SK-N-SH (cell line): ENCODE data around the gene KEAP1. TPM values are rescaled to one million over a fixed set of nuclear protein-coding genes. Genes with fewer than 3 reads are reported as not detected.

Experiments
- CTCF ChIA-PET: fragments of 300-600, 350-600 bp; formaldehyde crosslinking; extraction: SDS; loops from one replicate; lab custom pipeline; 2021; lab: Yijun Ruan, JAX
- POLR2A ChIA-PET: fragments of 350-600 bp; sonication (Branson Sonifier 250); formaldehyde crosslinking; extraction: SDS; loops from one replicate; lab custom pipeline; 2020; ENCODE audit warnings: antibody characterized with exemption, inconsistent platforms; lab: Yijun Ruan, JAX
- DNase-seq: peaks from one replicate; pipeline ENCODE4 v3.0.0; 2012
- H2AFZ ChIP-seq: fragments of 200-600 bp; sonication (generic); 2 replicates; pipeline ENCODE4 v1.8.1; 2016; ENCODE audit warnings: antibody characterized with exemption, mild to moderate bottlenecking, low read depth
- H3F3A ChIP-seq: fragments of 200-600 bp; sonication (generic); replicated peaks from 2 replicates; pipeline ENCODE3; 2016; ENCODE audit warnings: antibody characterized with exemption, mild to moderate bottlenecking; ENCODE audit not compliant: insufficient read depth
- H3K27ac ChIP-seq, 2 experiments: fragments of 200-500 bp in 1 of 2; fragments of 200-600 bp in 1 of 2; sonication (Bioruptor generic) in 1 of 2; sonication (generic), shearing (Covaris generic) in 1 of 2; 2 replicates each; pipeline versions ENCODE4 v1.5.1 to v1.6.1; 2014 to 2016; ENCODE audit warnings: low read depth in 2 of 2, inconsistent platforms in 1 of 2, low read length in 1 of 2, mild to moderate bottlenecking in 1 of 2, mixed read lengths in 1 of 2
- H3K27me3 ChIP-seq: fragments of 200-600 bp; sonication (generic), shearing (Covaris generic); 2 replicates; pipeline ENCODE4 v1.6.1; 2016; ENCODE audit warnings: mixed run types; ENCODE audit not compliant: insufficient read depth
- H3K36me3 ChIP-seq, 2 experiments: fragments of 200-500 bp in 1 of 2; fragments of 200-600 bp in 1 of 2; sonication (Bioruptor generic) in 1 of 2; sonication (generic) in 1 of 2; replicated peaks in 1 of 2; 2 replicates each; pipeline versions ENCODE3 to v1.5.1; 2014 to 2016; ENCODE audit warnings: low read length in 1 of 2, mild to moderate bottlenecking in 1 of 2; ENCODE audit not compliant: insufficient read depth in 2 of 2, control insufficient read depth in 1 of 2
- H3K4me1 ChIP-seq, 2 experiments: fragments of 200-500 bp in 1 of 2; fragments of 200-600 bp in 1 of 2; sonication (Bioruptor generic) in 1 of 2; sonication (generic), shearing (Covaris generic) in 1 of 2; 2 replicates each; pipeline versions ENCODE4 v1.5.1 to v1.6.1; 2014 to 2016; ENCODE audit warnings: low read depth in 1 of 2, low read length in 1 of 2, mixed run types in 1 of 2; ENCODE audit not compliant: insufficient read depth in 2 of 2, control insufficient read depth in 1 of 2
- H3K4me2 ChIP-seq: fragments of 200-600 bp; sonication (generic), shearing (Covaris generic); 2 replicates; pipeline ENCODE4 v1.6.1; 2017; ENCODE audit warnings: mixed run types
- H3K4me3 ChIP-seq, 2 experiments: fragments of 200-500 bp in 1 of 2; fragments of 200-600 bp in 1 of 2; sonication (Bioruptor generic) in 1 of 2; sonication (generic), shearing (Covaris generic) in 1 of 2; 2 replicates each; pipeline versions ENCODE4 v1.5.1 to v1.8.1; 2014 to 2016; ENCODE audit warnings: low read depth in 2 of 2, inconsistent platforms in 1 of 2, low read length in 1 of 2, mild to moderate bottlenecking in 1 of 2, mixed read lengths in 1 of 2, moderate library complexity in 1 of 2
- H3K79me2 ChIP-seq: fragments of 200-600 bp; sonication (generic); 2 replicates; pipeline ENCODE4 v1.8.1; 2017; ENCODE audit warnings: mild to moderate bottlenecking; ENCODE audit not compliant: insufficient read depth
- H3K9ac ChIP-seq: fragments of 200-600 bp; sonication (generic); 2 replicates; pipeline ENCODE4 v1.6.1; 2017; ENCODE audit warnings: mixed run types
- H3K9me2 ChIP-seq: fragments of 200-600 bp; sonication (generic); 2 replicates; pipeline ENCODE4 v1.6.1; 2017; ENCODE audit warnings: mixed run types
- H3K9me3 ChIP-seq: fragments of 200-600 bp; sonication (generic); 2 replicates; pipeline ENCODE4 v1.6.1; 2017; ENCODE audit warnings: mixed run types, mild to moderate bottlenecking, moderate library complexity
- H4K20me1 ChIP-seq: fragments of 200-600 bp; sonication (generic); 2 replicates; pipeline ENCODE4 v1.6.1; 2017; ENCODE audit warnings: mild to moderate bottlenecking, mixed run types; ENCODE audit not compliant: insufficient read depth
- EP300 ChIP-seq, 2 experiments: IDR thresholded peaks; 2 replicates each; pipeline versions ENCODE4 v1.4.0 to v1.6.1; 2012; ENCODE audit warnings: borderline replicate concordance in 1 of 2, low read depth in 1 of 2, low read length in 1 of 2
- EZH2phosphoT487 ChIP-seq: fragments of 200-600 bp; sonication (generic); IDR thresholded peaks from 2 replicates; pipeline ENCODE4 v1.6.1; 2017; ENCODE audit warnings: low read depth, mixed run types, mild to moderate bottlenecking, antibody characterized with exemption, moderate library complexity, borderline replicate concordance
- FOXJ3 ChIP-seq: sonication (generic); formaldehyde crosslinking; IDR thresholded peaks from 2 replicates; pipeline ENCODE4 v1.5.1; 2020; ENCODE audit warnings: mild to moderate bottlenecking, missing genetic modification reagents
- GABPA ChIP-seq: IDR thresholded peaks from 2 replicates; pipeline ENCODE4 v1.4.0; 2012; ENCODE audit warnings: low read depth, mild to moderate bottlenecking
- GATA2 ChIP-seq: sonication (generic); formaldehyde crosslinking; IDR thresholded peaks from 2 replicates; pipeline ENCODE4 v1.5.0; 2020; ENCODE audit warnings: mild to moderate bottlenecking, missing genetic modification reagents
- MXI1 ChIP-seq: IDR thresholded peaks from 2 replicates; pipeline ENCODE4 v1.6.1; 2012; ENCODE audit warnings: mild to moderate bottlenecking, low read depth, low read length, improper control_type of control experiment
- SIN3A ChIP-seq: IDR thresholded peaks from 2 replicates; pipeline ENCODE4 v1.6.1; 2012; ENCODE audit warnings: low read depth, mild to moderate bottlenecking, low read length, moderate library complexity, borderline replicate concordance
- SMC3 ChIP-seq: IDR thresholded peaks from 2 replicates; pipeline ENCODE4 v1.6.1; 2012; ENCODE audit warnings: low read depth, low read length, improper control_type of control experiment
- TEAD4 ChIP-seq: IDR thresholded peaks from 2 replicates; pipeline ENCODE4 v1.4.0; 2012; ENCODE audit warnings: mild to moderate bottlenecking, borderline replicate concordance; ENCODE audit not compliant: insufficient read depth
- YY1 ChIP-seq: IDR thresholded peaks from 2 replicates; pipeline ENCODE4 v1.4.0; 2012; ENCODE audit warnings: low read depth, mild to moderate bottlenecking
- WGBS: methylation state at CpG from one replicate; pipeline ENCODE4 v1.1.6; 2017; ENCODE audit warnings: low lambda C conversion rate; 5-methylcytosine and 5-hydroxymethylcytosine counted together
- polyA plus RNA-seq, 3 experiments: library from polyadenylated mRNA; depleted of rRNA; stranded (reverse); fragments of >200 nt; gene quantifications; 2 replicates each; pipeline ENCODE4 v1.2.3, GENCODE V29; 2012
- TF ChIP-seq, protein P1 (sequence below): fragments of 150-350 bp; IDR thresholded peaks from 2 replicates; pipeline ENCODE4 v1.6.1; 2017; ENCODE audit warnings: antibody characterized with exemption, low read length, low read depth, borderline replicate concordance
- TF ChIP-seq, protein P2 (sequence below): fragments of 200-600 bp; sonication (generic); IDR thresholded peaks from 2 replicates; pipeline ENCODE4 v1.6.1; 2017; ENCODE audit warnings: antibody characterized with exemption, mild to moderate bottlenecking, moderate library complexity
- TF ChIP-seq, protein P3 (sequence below): IDR thresholded peaks from 2 replicates; pipeline ENCODE4 v1.6.1; 2012; ENCODE audit warnings: mild to moderate bottlenecking, low read depth, low read length, moderate library complexity
- TF ChIP-seq, protein P4 (sequence below): IDR thresholded peaks from 2 replicates; pipeline ENCODE4 v1.4.0; 2012; ENCODE audit warnings: low read depth, borderline replicate concordance

The KEAP1 gene
- polyA plus RNA-seq, 1 of the 3 experiments (the other 2 are of a cell fraction), result 72.9 TPM

DNA sequence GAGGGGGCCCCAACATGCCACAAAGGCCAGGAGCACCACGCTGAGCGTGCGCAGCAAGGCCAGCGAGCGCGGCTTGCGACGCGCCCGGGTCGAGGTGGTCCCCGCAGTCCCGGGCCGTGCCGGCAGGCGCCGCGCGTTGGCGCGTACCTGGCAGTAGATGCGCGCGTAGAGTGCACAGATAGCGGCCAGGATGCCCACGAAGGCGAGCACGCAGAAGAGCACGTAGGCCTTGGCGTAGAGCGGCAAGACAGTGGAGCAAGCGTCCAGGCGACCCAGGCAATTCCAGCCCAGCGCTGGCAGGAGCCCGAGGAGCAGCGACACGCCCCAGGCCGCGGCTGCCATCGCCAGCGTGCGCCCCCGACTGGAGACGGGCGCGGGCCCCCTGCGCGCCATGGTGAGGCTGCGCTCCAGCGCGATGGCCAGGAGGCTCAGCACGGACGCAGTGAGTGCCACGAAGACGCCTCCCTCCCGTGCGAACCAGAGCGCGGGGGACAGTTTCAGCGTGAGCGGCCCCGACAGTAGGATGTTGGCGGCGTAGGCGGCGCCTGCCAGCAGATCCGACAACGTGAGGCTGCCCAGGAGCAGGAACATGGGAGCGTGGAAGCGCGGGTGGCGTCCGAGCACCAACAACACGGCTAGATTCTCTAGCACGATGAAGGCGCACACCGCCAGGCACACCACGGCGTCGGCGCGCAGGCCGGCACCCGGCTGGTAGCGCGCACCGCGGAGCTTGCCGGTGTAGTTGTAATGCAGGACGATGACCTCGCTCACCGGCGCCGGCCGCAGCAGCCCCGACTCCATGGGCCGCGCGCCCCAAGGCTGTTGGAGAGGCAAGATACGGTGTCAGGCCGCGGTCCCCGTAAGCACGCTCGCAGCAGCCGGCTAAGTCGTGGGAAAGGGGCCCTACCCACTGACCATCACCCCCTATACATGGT lies 11.3 kb upstream of the KEAP1 start (continued):
- TF ChIP-seq, protein P1, sequence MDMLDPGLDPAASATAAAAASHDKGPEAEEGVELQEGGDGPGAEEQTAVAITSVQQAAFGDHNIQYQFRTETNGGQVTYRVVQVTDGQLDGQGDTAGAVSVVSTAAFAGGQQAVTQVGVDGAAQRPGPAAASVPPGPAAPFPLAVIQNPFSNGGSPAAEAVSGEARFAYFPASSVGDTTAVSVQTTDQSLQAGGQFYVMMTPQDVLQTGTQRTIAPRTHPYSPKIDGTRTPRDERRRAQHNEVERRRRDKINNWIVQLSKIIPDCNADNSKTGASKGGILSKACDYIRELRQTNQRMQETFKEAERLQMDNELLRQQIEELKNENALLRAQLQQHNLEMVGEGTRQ, result no peak

DNA sequence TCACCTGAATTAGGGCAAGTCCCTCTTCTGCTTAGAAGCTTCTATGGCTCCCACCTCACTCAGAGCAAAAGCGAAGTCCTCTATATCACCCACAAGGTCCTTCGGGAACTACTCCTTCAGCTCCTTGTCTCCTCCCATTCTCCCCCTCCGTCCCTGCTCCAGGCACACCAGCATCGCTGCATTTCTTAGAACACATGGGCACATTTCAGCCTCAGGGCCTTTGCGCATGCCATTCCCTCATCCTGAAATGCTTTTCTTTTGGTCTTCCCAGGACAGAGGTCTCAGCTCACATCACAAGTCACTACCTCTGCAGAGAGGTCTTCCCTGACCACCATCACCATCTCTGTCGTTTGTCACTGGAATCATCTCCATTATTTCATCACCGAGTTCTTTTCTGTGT lies 10.1 kb upstream of the KEAP1 start:
- H3K27me3 ChIP-seq, result peaks cover 13% of the 10 kb centered on the region; the same call in 1 of the 2 replicates
- H3K4me1 ChIP-seq, result no peaks in the 10 kb centered on the region; a peak in 1 of 4 replicates
- no peak overlapping the region for H2AFZ ChIP-seq
- no peaks in the 10 kb centered on the region for H3K36me3 ChIP-seq
- 63% methylated on average over 7 of the region's 7 CpGs for WGBS
- H3K9ac ChIP-seq, result no peak overlapping the region
- no peaks in the 10 kb centered on the region for H3K9me3 ChIP-seq
- H3K9me2 ChIP-seq, result no peaks in the 10 kb centered on the region
- TF ChIP-seq YY1 (no peak), FOXJ3 (CRISPR knock-in tag) (no peak), MXI1 (no peak), GATA2 (CRISPR knock-in tag) (no peak), SIN3A (no peak), EP300 (IDR thresholded peaks at IDR 0.05; ENCODE audit: borderline replicate concordance in 1 of 2, low read depth in 1 of 2, low read length in 1 of 2) (no peak), EZH2phosphoT487 (no peak), TEAD4 (no peak), SMC3 (no peak), GABPA (no peak)
- TF ChIP-seq, protein P2, sequence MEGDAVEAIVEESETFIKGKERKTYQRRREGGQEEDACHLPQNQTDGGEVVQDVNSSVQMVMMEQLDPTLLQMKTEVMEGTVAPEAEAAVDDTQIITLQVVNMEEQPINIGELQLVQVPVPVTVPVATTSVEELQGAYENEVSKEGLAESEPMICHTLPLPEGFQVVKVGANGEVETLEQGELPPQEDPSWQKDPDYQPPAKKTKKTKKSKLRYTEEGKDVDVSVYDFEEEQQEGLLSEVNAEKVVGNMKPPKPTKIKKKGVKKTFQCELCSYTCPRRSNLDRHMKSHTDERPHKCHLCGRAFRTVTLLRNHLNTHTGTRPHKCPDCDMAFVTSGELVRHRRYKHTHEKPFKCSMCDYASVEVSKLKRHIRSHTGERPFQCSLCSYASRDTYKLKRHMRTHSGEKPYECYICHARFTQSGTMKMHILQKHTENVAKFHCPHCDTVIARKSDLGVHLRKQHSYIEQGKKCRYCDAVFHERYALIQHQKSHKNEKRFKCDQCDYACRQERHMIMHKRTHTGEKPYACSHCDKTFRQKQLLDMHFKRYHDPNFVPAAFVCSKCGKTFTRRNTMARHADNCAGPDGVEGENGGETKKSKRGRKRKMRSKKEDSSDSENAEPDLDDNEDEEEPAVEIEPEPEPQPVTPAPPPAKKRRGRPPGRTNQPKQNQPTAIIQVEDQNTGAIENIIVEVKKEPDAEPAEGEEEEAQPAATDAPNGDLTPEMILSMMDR, result no peak
- TF ChIP-seq, protein P3, sequence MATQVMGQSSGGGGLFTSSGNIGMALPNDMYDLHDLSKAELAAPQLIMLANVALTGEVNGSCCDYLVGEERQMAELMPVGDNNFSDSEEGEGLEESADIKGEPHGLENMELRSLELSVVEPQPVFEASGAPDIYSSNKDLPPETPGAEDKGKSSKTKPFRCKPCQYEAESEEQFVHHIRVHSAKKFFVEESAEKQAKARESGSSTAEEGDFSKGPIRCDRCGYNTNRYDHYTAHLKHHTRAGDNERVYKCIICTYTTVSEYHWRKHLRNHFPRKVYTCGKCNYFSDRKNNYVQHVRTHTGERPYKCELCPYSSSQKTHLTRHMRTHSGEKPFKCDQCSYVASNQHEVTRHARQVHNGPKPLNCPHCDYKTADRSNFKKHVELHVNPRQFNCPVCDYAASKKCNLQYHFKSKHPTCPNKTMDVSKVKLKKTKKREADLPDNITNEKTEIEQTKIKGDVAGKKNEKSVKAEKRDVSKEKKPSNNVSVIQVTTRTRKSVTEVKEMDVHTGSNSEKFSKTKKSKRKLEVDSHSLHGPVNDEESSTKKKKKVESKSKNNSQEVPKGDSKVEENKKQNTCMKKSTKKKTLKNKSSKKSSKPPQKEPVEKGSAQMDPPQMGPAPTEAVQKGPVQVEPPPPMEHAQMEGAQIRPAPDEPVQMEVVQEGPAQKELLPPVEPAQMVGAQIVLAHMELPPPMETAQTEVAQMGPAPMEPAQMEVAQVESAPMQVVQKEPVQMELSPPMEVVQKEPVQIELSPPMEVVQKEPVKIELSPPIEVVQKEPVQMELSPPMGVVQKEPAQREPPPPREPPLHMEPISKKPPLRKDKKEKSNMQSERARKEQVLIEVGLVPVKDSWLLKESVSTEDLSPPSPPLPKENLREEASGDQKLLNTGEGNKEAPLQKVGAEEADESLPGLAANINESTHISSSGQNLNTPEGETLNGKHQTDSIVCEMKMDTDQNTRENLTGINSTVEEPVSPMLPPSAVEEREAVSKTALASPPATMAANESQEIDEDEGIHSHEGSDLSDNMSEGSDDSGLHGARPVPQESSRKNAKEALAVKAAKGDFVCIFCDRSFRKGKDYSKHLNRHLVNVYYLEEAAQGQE, result no peak
- TF ChIP-seq, protein P4, sequence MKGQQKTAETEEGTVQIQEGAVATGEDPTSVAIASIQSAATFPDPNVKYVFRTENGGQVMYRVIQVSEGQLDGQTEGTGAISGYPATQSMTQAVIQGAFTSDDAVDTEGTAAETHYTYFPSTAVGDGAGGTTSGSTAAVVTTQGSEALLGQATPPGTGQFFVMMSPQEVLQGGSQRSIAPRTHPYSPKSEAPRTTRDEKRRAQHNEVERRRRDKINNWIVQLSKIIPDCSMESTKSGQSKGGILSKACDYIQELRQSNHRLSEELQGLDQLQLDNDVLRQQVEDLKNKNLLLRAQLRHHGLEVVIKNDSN, result no peak
- no peak overlapping the region for H3K27ac ChIP-seq
- H3F3A ChIP-seq, result no peaks in the 10 kb centered on the region
- DNase-seq, result no peak
- ChIA-PET POLR2A (no interaction called here), CTCF (interaction anchor here (0.6 to 1.8 kb wide), 5 partner anchors 10 to 35 kb away, joined by 3 to 5 read pairs (median 3); no protein-coding TSS in a partner anchor)
- H3K79me2 ChIP-seq, result no peaks in the 10 kb centered on the region
- no peak overlapping the region for H3K4me2 ChIP-seq
- no peaks in the 10 kb centered on the region for H4K20me1 ChIP-seq
- no peak overlapping the region for H3K4me3 ChIP-seq
